Neural cell (in vitro differentiated cells): ENCODE results near the gene NFYB. TPM values are rescaled to one million over a fixed set of nuclear protein-coding genes. Genes with fewer than 3 reads are reported as not detected.

ENCODE experiments used
- H2AFZ ChIP-seq: fragments of 200-600, 300-800 bp; sonication (generic), shearing (Covaris generic); 2 replicates; pipeline ENCODE4 v1.6.0; 2014; ENCODE audit warnings: low read depth, mild to moderate bottlenecking, antibody characterized with exemption, low read length, moderate library complexity
- H3F3A ChIP-seq: fragments of 200-600 bp; shearing (Covaris generic); 2 replicates; pipeline ENCODE4 v1.6.1; 2016; ENCODE audit warnings: mild to moderate bottlenecking, moderate library complexity, mixed read lengths, antibody characterized with exemption, low read length; ENCODE audit not compliant: insufficient read depth, poor library complexity, severe bottlenecking
- H3K27ac ChIP-seq: fragments of 200-600, 300-800 bp; sonication (generic), shearing (Covaris generic); 2 replicates; pipeline ENCODE4 v1.5.1; 2014; ENCODE audit warnings: mild to moderate bottlenecking, low read length, moderate library complexity
- H3K27me3 ChIP-seq: fragments of 300-800, 200-600 bp; sonication (generic), shearing (Covaris generic); 2 replicates; pipeline ENCODE4 v1.6.0; 2014; ENCODE audit warnings: mild to moderate bottlenecking, low read depth, low read length, moderate library complexity; ENCODE audit not compliant: insufficient read depth
- H3K36me3 ChIP-seq: fragments of 300-800, 200-600 bp; sonication (generic), shearing (Covaris generic); 2 replicates; pipeline ENCODE4 v1.5.1; 2014; ENCODE audit warnings: mild to moderate bottlenecking, antibody characterized with exemption, low read length, moderate library complexity; ENCODE audit not compliant: insufficient read depth
- H3K4me2 ChIP-seq: fragments of 300-800, 200-600 bp; sonication (generic), shearing (Covaris generic); 2 replicates; pipeline ENCODE4 v1.6.0; 2014; ENCODE audit warnings: mild to moderate bottlenecking, low read length
- H3K4me3 ChIP-seq: fragments of 300-800, 200-600 bp; sonication (generic), shearing (Covaris generic); 2 replicates; pipeline ENCODE4 v1.5.1; 2014; ENCODE audit warnings: mild to moderate bottlenecking, low read length, moderate library complexity
- H3K79me2 ChIP-seq: fragments of 200-600 bp; shearing (Covaris generic); replicated peaks from 2 replicates; pipeline ENCODE4 v1.6.0; 2014; ENCODE audit warnings: mild to moderate bottlenecking, low read length, moderate library complexity; ENCODE audit not compliant: insufficient read depth
- H3K9ac ChIP-seq: fragments of 300-800, 200-600 bp; sonication (generic), shearing (Covaris generic); 2 replicates; pipeline ENCODE4 v1.6.1; 2016; ENCODE audit warnings: mild to moderate bottlenecking, low read length, mixed read lengths
- H3K9me2 ChIP-seq: fragments of 200-600 bp; shearing (Covaris generic); 2 replicates; pipeline ENCODE4 v1.6.1; 2016; ENCODE audit warnings: mild to moderate bottlenecking, low read length, mixed read lengths; ENCODE audit not compliant: insufficient read depth
- H3K9me3 ChIP-seq: fragments of 200-600, 300-800 bp; sonication (generic), shearing (Covaris generic); 2 replicates; pipeline ENCODE4 v1.6.1; 2016; ENCODE audit warnings: mild to moderate bottlenecking, mixed run types, low read length, moderate library complexity, mixed read lengths
- H4K20me1 ChIP-seq: fragments of 200-600 bp; shearing (Covaris generic); 2 replicates; pipeline ENCODE4 v1.6.1; 2016; ENCODE audit warnings: mild to moderate bottlenecking, mixed run types; ENCODE audit not compliant: insufficient read depth
- CTCF ChIP-seq: fragments of 450-650 bp; IDR thresholded peaks from 2 replicates; pipeline ENCODE4 v1.5.1; 2014; ENCODE audit warnings: antibody characterized with exemption, mild to moderate bottlenecking, moderate library complexity; ENCODE audit not compliant: poor library complexity, severe bottlenecking
- EP300 ChIP-seq: fragments of 450-650 bp; conservative IDR thresholded peaks from 2 replicates; pipeline ENCODE4 v1.6.1; 2014; ENCODE audit warnings: antibody characterized with exemption, mild to moderate bottlenecking, moderate library complexity; ENCODE audit not compliant: poor library complexity, severe bottlenecking
- EZH2 ChIP-seq: fragments of 200-600, 300-800 bp; shearing (Covaris generic), sonication (generic); IDR thresholded peaks from 2 replicates; pipeline ENCODE4 v1.6.1; 2014; ENCODE audit warnings: antibody characterized with exemption, low read length, borderline replicate concordance, mild to moderate bottlenecking; ENCODE audit not compliant: insufficient read depth, poor library complexity, severe bottlenecking
- MXI1 ChIP-seq: fragments of 450-650 bp; conservative IDR thresholded peaks from 2 replicates; pipeline ENCODE4 v1.6.1; 2014; ENCODE audit warnings: antibody characterized with exemption, mild to moderate bottlenecking; ENCODE audit not compliant: poor library complexity, severe bottlenecking
- POLR2AphosphoS5 ChIP-seq: IDR thresholded peaks from 2 replicates; pipeline ENCODE4 v1.6.1; 2012
- RAD21 ChIP-seq: fragments of 450-650 bp; conservative IDR thresholded peaks from 2 replicates; pipeline ENCODE4 v1.6.1; 2014; ENCODE audit warnings: antibody characterized with exemption, mild to moderate bottlenecking, moderate library complexity
- SMC3 ChIP-seq: fragments of 450-650 bp; conservative IDR thresholded peaks from 2 replicates; pipeline ENCODE4 v1.6.1; 2014; ENCODE audit warnings: antibody characterized with exemption, mild to moderate bottlenecking, moderate library complexity; ENCODE audit not compliant: poor library complexity
- TAF1 ChIP-seq: IDR thresholded peaks from 2 replicates; pipeline ENCODE4 v1.6.1; 2012; ENCODE audit warnings: low read depth
- polyA plus RNA-seq: library from polyadenylated mRNA; depleted of rRNA; stranded (reverse); fragments of >200 nt; gene quantifications from 2 replicates; pipeline ENCODE4 v1.2.3, GENCODE V29; 2014
- TF ChIP-seq, protein P1 (sequence below): IDR thresholded peaks from 2 replicates; pipeline ENCODE4 v1.6.1; 2012; ENCODE audit warnings: borderline replicate concordance

The NFYB gene
- polyA plus RNA-seq, 1 donor from 2014 or later: 60.8 TPM

DNA sequence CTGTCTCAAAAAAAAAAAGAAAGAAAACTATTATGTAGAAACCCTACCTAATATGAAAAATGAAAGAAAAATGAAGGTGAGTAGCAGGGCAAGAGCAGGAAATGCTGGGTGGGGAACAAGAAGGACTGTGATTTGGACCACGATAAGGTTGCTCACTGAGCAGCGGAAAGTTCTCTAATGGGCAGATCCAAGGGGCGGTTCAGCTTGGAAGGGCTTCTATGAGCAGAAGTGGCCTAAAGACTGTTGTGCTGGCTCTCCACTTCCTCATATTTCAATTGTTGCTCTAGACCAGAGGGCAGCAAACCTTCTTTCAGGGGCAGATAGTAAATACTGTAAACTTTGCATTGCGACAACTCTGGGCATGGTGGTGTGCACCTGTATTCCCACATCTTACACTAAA lies 16.3 kb upstream of the NFYB start:
- H3K9me3 ChIP-seq: no peaks in the 10 kb centered on the region
- no peak for TF ChIP-seq SMC3
- TF ChIP-seq TAF1: no peak
- TF ChIP-seq CTCF: no peak
- no peak for TF ChIP-seq MXI1
- TF ChIP-seq EZH2: no peak
- no peak for TF ChIP-seq RAD21
- TF ChIP-seq, protein P1, sequence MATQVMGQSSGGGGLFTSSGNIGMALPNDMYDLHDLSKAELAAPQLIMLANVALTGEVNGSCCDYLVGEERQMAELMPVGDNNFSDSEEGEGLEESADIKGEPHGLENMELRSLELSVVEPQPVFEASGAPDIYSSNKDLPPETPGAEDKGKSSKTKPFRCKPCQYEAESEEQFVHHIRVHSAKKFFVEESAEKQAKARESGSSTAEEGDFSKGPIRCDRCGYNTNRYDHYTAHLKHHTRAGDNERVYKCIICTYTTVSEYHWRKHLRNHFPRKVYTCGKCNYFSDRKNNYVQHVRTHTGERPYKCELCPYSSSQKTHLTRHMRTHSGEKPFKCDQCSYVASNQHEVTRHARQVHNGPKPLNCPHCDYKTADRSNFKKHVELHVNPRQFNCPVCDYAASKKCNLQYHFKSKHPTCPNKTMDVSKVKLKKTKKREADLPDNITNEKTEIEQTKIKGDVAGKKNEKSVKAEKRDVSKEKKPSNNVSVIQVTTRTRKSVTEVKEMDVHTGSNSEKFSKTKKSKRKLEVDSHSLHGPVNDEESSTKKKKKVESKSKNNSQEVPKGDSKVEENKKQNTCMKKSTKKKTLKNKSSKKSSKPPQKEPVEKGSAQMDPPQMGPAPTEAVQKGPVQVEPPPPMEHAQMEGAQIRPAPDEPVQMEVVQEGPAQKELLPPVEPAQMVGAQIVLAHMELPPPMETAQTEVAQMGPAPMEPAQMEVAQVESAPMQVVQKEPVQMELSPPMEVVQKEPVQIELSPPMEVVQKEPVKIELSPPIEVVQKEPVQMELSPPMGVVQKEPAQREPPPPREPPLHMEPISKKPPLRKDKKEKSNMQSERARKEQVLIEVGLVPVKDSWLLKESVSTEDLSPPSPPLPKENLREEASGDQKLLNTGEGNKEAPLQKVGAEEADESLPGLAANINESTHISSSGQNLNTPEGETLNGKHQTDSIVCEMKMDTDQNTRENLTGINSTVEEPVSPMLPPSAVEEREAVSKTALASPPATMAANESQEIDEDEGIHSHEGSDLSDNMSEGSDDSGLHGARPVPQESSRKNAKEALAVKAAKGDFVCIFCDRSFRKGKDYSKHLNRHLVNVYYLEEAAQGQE: no peak
- TF ChIP-seq POLR2AphosphoS5: no peak
- no peak for TF ChIP-seq EP300
- H3F3A ChIP-seq: no peaks in the 10 kb centered on the region

GRCh38 chr12:104152685-104153241 lies 14.8 kb upstream of the NFYB start:
- H3K27ac ChIP-seq: no peak overlapping the region
- H2AFZ ChIP-seq: no peak overlapping the region
- H3K9me2 ChIP-seq: no peaks in the 10 kb centered on the region
- H3F3A ChIP-seq: no peaks in the 10 kb centered on the region
- H4K20me1 ChIP-seq: no peaks in the 10 kb centered on the region
- no peak overlapping the region for H3K4me2 ChIP-seq
- H3K9me3 ChIP-seq: no peaks in the 10 kb centered on the region
- H3K79me2 ChIP-seq: no peaks in the 10 kb centered on the region
- H3K4me3 ChIP-seq: no peak overlapping the region
- no peaks in the 10 kb centered on the region for H3K36me3 ChIP-seq
- TF ChIP-seq SMC3 (no peak), EP300 (no peak), POLR2AphosphoS5 (no peak), RAD21 (no peak), TAF1 (no peak), EZH2 (no peak), CTCF (no peak), MXI1 (no peak)
- TF ChIP-seq, protein P1: no peak
- no peak overlapping the region for H3K9ac ChIP-seq
- H3K27me3 ChIP-seq: no peaks in the 10 kb centered on the region

More for the DNA sequence above, 16.3 kb upstream of the NFYB start:
- no peak overlapping the region for H3K27ac ChIP-seq
- H3K9me2 ChIP-seq: no peaks in the 10 kb centered on the region
- no peaks in the 10 kb centered on the region for H3K79me2 ChIP-seq
- no peaks in the 10 kb centered on the region for H3K36me3 ChIP-seq
- no peaks in the 10 kb centered on the region for H4K20me1 ChIP-seq
- no peak overlapping the region for H3K4me2 ChIP-seq
- H3K9ac ChIP-seq: no peak overlapping the region
- no peak overlapping the region for H3K4me3 ChIP-seq
- H3K27me3 ChIP-seq: no peaks in the 10 kb centered on the region
- no peak overlapping the region for H2AFZ ChIP-seq
